Chondrocyte (in vitro differentiated cells): ENCODE measurements around the gene CYP21A2. TPM values are rescaled to one million over a fixed set of nuclear protein-coding genes. Genes with fewer than 3 reads are reported as not detected.
"Not testable (repeated sequence)": the region's sequence is repeated elsewhere in the genome, so short reads cannot be mapped to it uniquely, and the experiment has no call there.

Experiments
- DNase-seq: peaks from one replicate; pipeline ENCODE4 v3.0.0; 2021; ENCODE audit warnings: mixed read lengths, low spot score
- H3K27ac Mint-ChIP-seq: one replicate; pipeline ENCODE4 v1.8.0; 2021; ENCODE audit warnings: mild to moderate bottlenecking, moderate library complexity, mixed read lengths; ENCODE audit not compliant: unreplicated experiment
- H3K27me3 Mint-ChIP-seq: 2 replicates; pipeline ENCODE4 v1.8.0; 2021; ENCODE audit warnings: low read depth, mixed read lengths
- H3K36me3 Mint-ChIP-seq: 2 replicates; pipeline ENCODE4 v1.8.0; 2021; ENCODE audit warnings: low read depth, mixed read lengths
- H3K4me1 Mint-ChIP-seq: 2 replicates; pipeline ENCODE4 v1.8.0; 2021; ENCODE audit warnings: low read depth, mild to moderate bottlenecking, mixed read lengths
- H3K4me3 Mint-ChIP-seq: one replicate; pipeline ENCODE4 v1.8.0; 2021; ENCODE audit warnings: mild to moderate bottlenecking, moderate library complexity, mixed read lengths; ENCODE audit not compliant: unreplicated experiment
- H3K9me3 Mint-ChIP-seq: 2 replicates; pipeline ENCODE4 v1.8.0; 2021; ENCODE audit warnings: low read depth, mixed read lengths
- total RNA-seq: library from RNA; stranded (reverse); gene quantifications from 3 replicates; pipeline ENCODE4 v1.2.1, GENCODE V29; 2021
- TF ChIP-seq, protein P1 (sequence below): fragments of 200-600 bp; sonication (generic); IDR thresholded peaks from 2 replicates; pipeline ENCODE4 v1.5.0; 2021; ENCODE audit warnings: antibody characterized with exemption, mild to moderate bottlenecking, moderate library complexity

CYP21A2 gene
- total RNA-seq, 1 donor from 2014 or later = 0.30 TPM

- H3K9me3 Mint-ChIP-seq, H3K4me1 Mint-ChIP-seq, H3K4me3 Mint-ChIP-seq, H3K36me3 Mint-ChIP-seq, H3K27ac Mint-ChIP-seq, DNase-seq, H3K27me3 Mint-ChIP-seq: not testable (repeated sequence)
These were observed 1.4 kb downstream of the CYP21A2 start for GRCh38 chr6:32039321-32040274.

- H3K9me3 Mint-ChIP-seq, DNase-seq, H3K4me3 Mint-ChIP-seq, H3K27ac Mint-ChIP-seq, H3K4me1 Mint-ChIP-seq, H3K27me3 Mint-ChIP-seq, H3K36me3 Mint-ChIP-seq: not testable (repeated sequence)
These were observed 2.3 kb downstream of the CYP21A2 start for GRCh38 chr6:32040299-32041049.

GRCh38 chr6:32041050-32041321 is 2.8 kb downstream of the CYP21A2 start:
- not testable (repeated sequence) for H3K9me3 Mint-ChIP-seq, H3K27ac Mint-ChIP-seq, H3K27me3 Mint-ChIP-seq, H3K36me3 Mint-ChIP-seq, H3K4me1 Mint-ChIP-seq, DNase-seq, H3K4me3 Mint-ChIP-seq

GRCh38 chr6:32041385-32041784 is 3.2 kb downstream of the CYP21A2 start:
- not testable (repeated sequence) for DNase-seq, H3K4me1 Mint-ChIP-seq, H3K9me3 Mint-ChIP-seq, H3K4me3 Mint-ChIP-seq, H3K27me3 Mint-ChIP-seq, H3K36me3 Mint-ChIP-seq
- H3K27ac Mint-ChIP-seq = peak overlapping the region; percentile 12

- H3K27ac Mint-ChIP-seq, H3K4me1 Mint-ChIP-seq, H3K36me3 Mint-ChIP-seq, H3K4me3 Mint-ChIP-seq, DNase-seq, H3K27me3 Mint-ChIP-seq, H3K9me3 Mint-ChIP-seq: not testable (repeated sequence)
These were observed 4.1 kb downstream of the CYP21A2 start for GRCh38 chr6:32042276-32042675.

GRCh38 chr6:32043589-32044380 is 5.6 kb downstream of the CYP21A2 start:
- not testable (repeated sequence) for H3K27me3 Mint-ChIP-seq, H3K9me3 Mint-ChIP-seq, H3K36me3 Mint-ChIP-seq, DNase-seq, H3K4me3 Mint-ChIP-seq, H3K27ac Mint-ChIP-seq
- peaks cover 17% of the 10 kb centered on the region for H3K4me1 Mint-ChIP-seq

GRCh38 chr6:32044916-32045315 is 6.7 kb downstream of the CYP21A2 start:
- not testable (repeated sequence) for H3K9me3 Mint-ChIP-seq, DNase-seq, H3K27me3 Mint-ChIP-seq, H3K36me3 Mint-ChIP-seq, H3K27ac Mint-ChIP-seq, H3K4me3 Mint-ChIP-seq
- peaks cover 17% of the 10 kb centered on the region for H3K4me1 Mint-ChIP-seq

- H3K27ac Mint-ChIP-seq = no peak overlapping the region
- no peaks in the 10 kb centered on the region for H3K36me3 Mint-ChIP-seq
- H3K9me3 Mint-ChIP-seq = no peaks in the 10 kb centered on the region
- peaks cover 17% of the 10 kb centered on the region for H3K4me1 Mint-ChIP-seq
- no peak overlapping the region for H3K4me3 Mint-ChIP-seq
- TF ChIP-seq, protein P1, sequence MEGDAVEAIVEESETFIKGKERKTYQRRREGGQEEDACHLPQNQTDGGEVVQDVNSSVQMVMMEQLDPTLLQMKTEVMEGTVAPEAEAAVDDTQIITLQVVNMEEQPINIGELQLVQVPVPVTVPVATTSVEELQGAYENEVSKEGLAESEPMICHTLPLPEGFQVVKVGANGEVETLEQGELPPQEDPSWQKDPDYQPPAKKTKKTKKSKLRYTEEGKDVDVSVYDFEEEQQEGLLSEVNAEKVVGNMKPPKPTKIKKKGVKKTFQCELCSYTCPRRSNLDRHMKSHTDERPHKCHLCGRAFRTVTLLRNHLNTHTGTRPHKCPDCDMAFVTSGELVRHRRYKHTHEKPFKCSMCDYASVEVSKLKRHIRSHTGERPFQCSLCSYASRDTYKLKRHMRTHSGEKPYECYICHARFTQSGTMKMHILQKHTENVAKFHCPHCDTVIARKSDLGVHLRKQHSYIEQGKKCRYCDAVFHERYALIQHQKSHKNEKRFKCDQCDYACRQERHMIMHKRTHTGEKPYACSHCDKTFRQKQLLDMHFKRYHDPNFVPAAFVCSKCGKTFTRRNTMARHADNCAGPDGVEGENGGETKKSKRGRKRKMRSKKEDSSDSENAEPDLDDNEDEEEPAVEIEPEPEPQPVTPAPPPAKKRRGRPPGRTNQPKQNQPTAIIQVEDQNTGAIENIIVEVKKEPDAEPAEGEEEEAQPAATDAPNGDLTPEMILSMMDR = no peak
- peaks cover 5% of the 10 kb centered on the region for H3K27me3 Mint-ChIP-seq
- peak; percentile 87 for DNase-seq
These were observed 7.7 kb downstream of the CYP21A2 start for GRCh38 chr6:32045811-32046449.
